K562 (cell line): ENCODE data around the gene HBM.

Source experiments
- FOXP1 ChIP-seq: sonication (generic); formaldehyde crosslinking; IDR thresholded peaks from 2 replicates; pipeline ENCODE4 v1.8.0; 2022; ENCODE audit warnings: mild to moderate bottlenecking, missing genetic modification reagents
- HNRNPUL1 ChIP-seq: fragments of 200-400 bp; formaldehyde crosslinking; IDR thresholded peaks from 2 replicates; pipeline ENCODE4 v1.6.1; 2017; ENCODE audit warnings: low read length
- NFE2L1 ChIP-seq: fragments of 450-650 bp; IDR thresholded peaks from 2 replicates; pipeline ENCODE4 v1.6.1; 2016; ENCODE audit warnings: missing genetic modification characterization, low read depth, mild to moderate bottlenecking, missing compliant biosample characterization, moderate library complexity, borderline replicate concordance
- RBM34 ChIP-seq: fragments of 200-400 bp; formaldehyde crosslinking; IDR thresholded peaks from 2 replicates; pipeline ENCODE4 v1.6.1; 2018; ENCODE audit warnings: low read length, borderline replicate concordance; ENCODE audit not compliant: insufficient read depth
- TBP ChIP-seq: optimal IDR thresholded peaks from 2 replicates; pipeline ENCODE3; 2011; ENCODE audit warnings: low read depth, low read length, improper control_type of control experiment
- TF ChIP-seq, protein P1 (sequence below): fragments of 250-450 bp; sonication (Bioruptor Pico); IDR thresholded peaks from 2 replicates; pipeline ENCODE4 v1.8.0; 2021; ENCODE audit warnings: mild to moderate bottlenecking, moderate library complexity
- TF ChIP-seq, protein P2 (sequence below): fragments of 250-450 bp; sonication (Bioruptor Pico); IDR thresholded peaks from 2 replicates; pipeline ENCODE4 v1.5.0; 2020; ENCODE audit warnings: mild to moderate bottlenecking, borderline replicate concordance
- TF ChIP-seq, protein P3 (sequence below), 2 experiments: fragments of 450-650 bp in 1 of 2; sonication (generic) in 1 of 2; formaldehyde crosslinking; conservative IDR thresholded peaks; 2 replicates each; pipeline versions ENCODE4 v1.4.0 to v1.8.1; 2020 to 2022; ENCODE audit warnings: mild to moderate bottlenecking in 1 of 2, missing genetic modification reagents in 1 of 2
- TF ChIP-seq, protein P4 (sequence below): IDR thresholded peaks from 2 replicates; pipeline ENCODE4 v1.6.1; 2011; ENCODE audit not compliant: insufficient read length; ENCODE audit errors: extremely low read depth
- TF ChIP-seq, protein P5 (sequence below): sonication (generic); formaldehyde crosslinking; IDR thresholded peaks from 2 replicates; pipeline ENCODE4 v1.8.1; 2022; ENCODE audit warnings: missing genetic modification reagents
- TF ChIP-seq, protein P6 (sequence below), 3 experiments: IDR thresholded peaks in 2 of 3; conservative IDR thresholded peaks in 1 of 3; 2 replicates each; pipeline ENCODE4 v1.5.1; 2011 to 2012; ENCODE audit warnings: low read length in 3 of 3, mild to moderate bottlenecking in 3 of 3, control low read depth in 2 of 3, improper control_type of control experiment in 1 of 3, inconsistent platforms in 1 of 3, low read depth in 1 of 3, mixed read lengths in 1 of 3, moderate library complexity in 1 of 3; ENCODE audit not compliant: insufficient read depth in 2 of 3

DNA sequence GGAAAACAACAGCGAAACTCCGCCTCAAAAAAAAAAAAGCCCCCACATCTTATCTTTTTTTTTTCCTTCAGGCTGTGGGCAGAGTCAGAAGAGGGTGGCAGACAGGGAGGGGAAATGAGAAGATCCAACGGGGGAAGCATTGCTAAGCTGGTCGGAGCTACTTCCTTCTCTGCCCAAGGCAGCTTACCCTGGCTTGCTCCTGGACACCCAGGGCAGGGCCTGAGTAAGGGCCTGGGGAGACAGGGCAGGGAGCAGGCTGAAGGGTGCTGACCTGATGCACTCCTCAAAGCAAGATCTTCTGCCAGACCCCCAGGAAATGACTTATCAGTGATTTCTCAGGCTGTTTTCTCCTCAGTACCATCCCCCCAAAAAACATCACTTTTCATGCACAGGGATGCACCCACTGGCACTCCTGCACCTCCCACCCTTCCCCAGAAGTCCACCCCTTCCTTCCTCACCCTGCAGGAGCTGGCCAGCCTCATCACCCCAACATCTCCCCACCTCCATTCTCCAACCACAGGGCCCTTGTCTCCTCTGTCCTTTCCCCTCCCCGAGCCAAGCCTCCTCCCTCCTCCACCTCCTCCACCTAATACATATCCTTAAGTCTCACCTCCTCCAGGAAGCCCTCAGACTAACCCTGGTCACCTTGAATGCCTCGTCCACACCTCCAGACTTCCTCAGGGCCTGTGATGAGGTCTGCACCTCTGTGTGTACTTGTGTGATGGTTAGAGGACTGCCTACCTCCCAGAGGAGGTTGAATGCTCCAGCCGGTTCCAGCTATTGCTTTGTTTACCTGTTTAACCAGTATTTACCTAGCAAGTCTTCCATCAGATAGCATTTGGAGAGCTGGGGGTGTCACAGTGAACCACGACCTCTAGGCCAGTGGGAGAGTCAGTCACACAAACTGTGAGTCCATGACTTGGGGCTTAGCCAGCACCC lies 9.5 kb downstream of the HBM start:
- TF ChIP-seq, protein P1, sequence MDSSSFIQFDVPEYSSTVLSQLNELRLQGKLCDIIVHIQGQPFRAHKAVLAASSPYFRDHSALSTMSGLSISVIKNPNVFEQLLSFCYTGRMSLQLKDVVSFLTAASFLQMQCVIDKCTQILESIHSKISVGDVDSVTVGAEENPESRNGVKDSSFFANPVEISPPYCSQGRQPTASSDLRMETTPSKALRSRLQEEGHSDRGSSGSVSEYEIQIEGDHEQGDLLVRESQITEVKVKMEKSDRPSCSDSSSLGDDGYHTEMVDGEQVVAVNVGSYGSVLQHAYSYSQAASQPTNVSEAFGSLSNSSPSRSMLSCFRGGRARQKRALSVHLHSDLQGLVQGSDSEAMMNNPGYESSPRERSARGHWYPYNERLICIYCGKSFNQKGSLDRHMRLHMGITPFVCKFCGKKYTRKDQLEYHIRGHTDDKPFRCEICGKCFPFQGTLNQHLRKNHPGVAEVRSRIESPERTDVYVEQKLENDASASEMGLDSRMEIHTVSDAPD (CRISPR knock-in tag) = no peak
- TF ChIP-seq, protein P2, sequence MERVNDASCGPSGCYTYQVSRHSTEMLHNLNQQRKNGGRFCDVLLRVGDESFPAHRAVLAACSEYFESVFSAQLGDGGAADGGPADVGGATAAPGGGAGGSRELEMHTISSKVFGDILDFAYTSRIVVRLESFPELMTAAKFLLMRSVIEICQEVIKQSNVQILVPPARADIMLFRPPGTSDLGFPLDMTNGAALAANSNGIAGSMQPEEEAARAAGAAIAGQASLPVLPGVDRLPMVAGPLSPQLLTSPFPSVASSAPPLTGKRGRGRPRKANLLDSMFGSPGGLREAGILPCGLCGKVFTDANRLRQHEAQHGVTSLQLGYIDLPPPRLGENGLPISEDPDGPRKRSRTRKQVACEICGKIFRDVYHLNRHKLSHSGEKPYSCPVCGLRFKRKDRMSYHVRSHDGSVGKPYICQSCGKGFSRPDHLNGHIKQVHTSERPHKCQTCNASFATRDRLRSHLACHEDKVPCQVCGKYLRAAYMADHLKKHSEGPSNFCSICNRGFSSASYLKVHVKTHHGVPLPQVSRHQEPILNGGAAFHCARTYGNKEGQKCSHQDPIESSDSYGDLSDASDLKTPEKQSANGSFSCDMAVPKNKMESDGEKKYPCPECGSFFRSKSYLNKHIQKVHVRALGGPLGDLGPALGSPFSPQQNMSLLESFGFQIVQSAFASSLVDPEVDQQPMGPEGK (CRISPR knock-in tag) = no peak
- TF ChIP-seq, protein P3, sequence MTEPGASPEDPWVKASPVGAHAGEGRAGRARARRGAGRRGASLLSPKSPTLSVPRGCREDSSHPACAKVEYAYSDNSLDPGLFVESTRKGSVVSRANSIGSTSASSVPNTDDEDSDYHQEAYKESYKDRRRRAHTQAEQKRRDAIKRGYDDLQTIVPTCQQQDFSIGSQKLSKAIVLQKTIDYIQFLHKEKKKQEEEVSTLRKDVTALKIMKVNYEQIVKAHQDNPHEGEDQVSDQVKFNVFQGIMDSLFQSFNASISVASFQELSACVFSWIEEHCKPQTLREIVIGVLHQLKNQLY (CRISPR knock-in tag; conservative IDR thresholded peaks at IDR 0.05) = no peak
- TF ChIP-seq, protein P4, sequence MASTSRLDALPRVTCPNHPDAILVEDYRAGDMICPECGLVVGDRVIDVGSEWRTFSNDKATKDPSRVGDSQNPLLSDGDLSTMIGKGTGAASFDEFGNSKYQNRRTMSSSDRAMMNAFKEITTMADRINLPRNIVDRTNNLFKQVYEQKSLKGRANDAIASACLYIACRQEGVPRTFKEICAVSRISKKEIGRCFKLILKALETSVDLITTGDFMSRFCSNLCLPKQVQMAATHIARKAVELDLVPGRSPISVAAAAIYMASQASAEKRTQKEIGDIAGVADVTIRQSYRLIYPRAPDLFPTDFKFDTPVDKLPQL = no peak
- TF ChIP-seq HNRNPUL1 (no peak), TBP (no peak), NFE2L1 (no peak), FOXP1 (no peak), RBM34 (no peak)
- TF ChIP-seq, protein P5, sequence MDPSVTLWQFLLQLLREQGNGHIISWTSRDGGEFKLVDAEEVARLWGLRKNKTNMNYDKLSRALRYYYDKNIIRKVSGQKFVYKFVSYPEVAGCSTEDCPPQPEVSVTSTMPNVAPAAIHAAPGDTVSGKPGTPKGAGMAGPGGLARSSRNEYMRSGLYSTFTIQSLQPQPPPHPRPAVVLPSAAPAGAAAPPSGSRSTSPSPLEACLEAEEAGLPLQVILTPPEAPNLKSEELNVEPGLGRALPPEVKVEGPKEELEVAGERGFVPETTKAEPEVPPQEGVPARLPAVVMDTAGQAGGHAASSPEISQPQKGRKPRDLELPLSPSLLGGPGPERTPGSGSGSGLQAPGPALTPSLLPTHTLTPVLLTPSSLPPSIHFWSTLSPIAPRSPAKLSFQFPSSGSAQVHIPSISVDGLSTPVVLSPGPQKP (CRISPR knock-in tag) = no peak
- TF ChIP-seq, protein P6, sequence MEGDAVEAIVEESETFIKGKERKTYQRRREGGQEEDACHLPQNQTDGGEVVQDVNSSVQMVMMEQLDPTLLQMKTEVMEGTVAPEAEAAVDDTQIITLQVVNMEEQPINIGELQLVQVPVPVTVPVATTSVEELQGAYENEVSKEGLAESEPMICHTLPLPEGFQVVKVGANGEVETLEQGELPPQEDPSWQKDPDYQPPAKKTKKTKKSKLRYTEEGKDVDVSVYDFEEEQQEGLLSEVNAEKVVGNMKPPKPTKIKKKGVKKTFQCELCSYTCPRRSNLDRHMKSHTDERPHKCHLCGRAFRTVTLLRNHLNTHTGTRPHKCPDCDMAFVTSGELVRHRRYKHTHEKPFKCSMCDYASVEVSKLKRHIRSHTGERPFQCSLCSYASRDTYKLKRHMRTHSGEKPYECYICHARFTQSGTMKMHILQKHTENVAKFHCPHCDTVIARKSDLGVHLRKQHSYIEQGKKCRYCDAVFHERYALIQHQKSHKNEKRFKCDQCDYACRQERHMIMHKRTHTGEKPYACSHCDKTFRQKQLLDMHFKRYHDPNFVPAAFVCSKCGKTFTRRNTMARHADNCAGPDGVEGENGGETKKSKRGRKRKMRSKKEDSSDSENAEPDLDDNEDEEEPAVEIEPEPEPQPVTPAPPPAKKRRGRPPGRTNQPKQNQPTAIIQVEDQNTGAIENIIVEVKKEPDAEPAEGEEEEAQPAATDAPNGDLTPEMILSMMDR (IDR thresholded peaks at IDR 0.05 in 2 of 3, conservative IDR thresholded peaks at IDR 0.05 in 1 of 3; ENCODE audit: insufficient read depth in 2 of 3, low read depth in 1 of 3, low read length in 3 of 3) = no peak
